ENCODE results near the gene ABHD12. TPM values are rescaled to one million over a fixed set of nuclear protein-coding genes. Genes with fewer than 3 reads are reported as not detected.

ABHD12 gene
- total and polyA plus RNA-seq, 2 donors (not counting 3 experiments of a cell fraction or from before 2014, with no cell fraction given): 19.2 to 36.0 TPM

- Histone ChIP-seq H3K79me2 (ENCODE audit: control insufficient read depth, insufficient read depth, low read length) (no peaks in the 10 kb centered on the region), H3K4me1 (ENCODE audit: control insufficient read depth, extremely low read depth, insufficient read depth, low read length) (no peaks in the 10 kb centered on the region), H3K9me1 (replicated peaks; ENCODE audit: control insufficient read depth, extremely low read depth, insufficient read depth, low read length) (no peaks in the 10 kb centered on the region), H3K27me3 (ENCODE audit: control insufficient read depth in 2 of 2, insufficient read depth in 2 of 2, low read length in 2 of 2) (no peaks in the 10 kb centered on the region), H3K9me3 (replicated peaks; ENCODE audit: control insufficient read depth, insufficient read depth, low read length) (no peaks in the 10 kb centered on the region), H3K9ac (replicated peaks; ENCODE audit: extremely low read depth, insufficient read depth, low read length) (no peak overlapping the region), H2AFZ (ENCODE audit: low read depth, low read length) (no peak overlapping the region), H4K20me1 (replicated peaks; ENCODE audit: control insufficient read depth, extremely low read depth, insufficient read depth, low read length) (no peaks in the 10 kb centered on the region), H3K27ac (ENCODE audit: insufficient read depth, low read depth, low read length) (no peak overlapping the region), H3K4me2 (ENCODE audit: insufficient read depth, low read length) (no peak overlapping the region), H3K4me3 (replicated peaks in 1 of 3; ENCODE audit: insufficient read depth in 1 of 3, low read depth in 1 of 3, low read length in 3 of 3) (no peak overlapping the region), H3K36me3 (ENCODE audit: control insufficient read depth in 2 of 2, extremely low read depth in 1 of 2, insufficient read depth in 2 of 2, low read length in 2 of 2) (peaks cover 3 to 37% of the 10 kb centered on the region in 2 experiments)
- ChIA-PET POLR2A (no interaction called here), CTCF (interaction anchor here (1.2 to 2.3 kb wide), 2 partner anchors 9 to 108 kb away, joined by 3 to 14 read pairs; no protein-coding TSS in a partner anchor)
- no peak for DNase-seq (ENCODE audit: low read depth, low spot score)
- no TSS peak for BruUV-seq (replicated peaks)
- TF ChIP-seq POLR2AphosphoS5 (IDR thresholded peaks at IDR 0.05; ENCODE audit: insufficient read depth, low read depth, low read length): no peak
- TF ChIP-seq, protein P1, sequence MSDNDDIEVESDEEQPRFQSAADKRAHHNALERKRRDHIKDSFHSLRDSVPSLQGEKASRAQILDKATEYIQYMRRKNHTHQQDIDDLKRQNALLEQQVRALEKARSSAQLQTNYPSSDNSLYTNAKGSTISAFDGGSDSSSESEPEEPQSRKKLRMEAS (IDR thresholded peaks at IDR 0.05; ENCODE audit: insufficient read depth, insufficient read length): no peak
- no peak for TF ChIP-seq EZH2 (IDR thresholded peaks at IDR 0.05; ENCODE audit: borderline replicate concordance, low read depth, low read length, severe bottlenecking)
- no peak for TF ChIP-seq POLR2A (IDR thresholded peaks at IDR 0.05; ENCODE audit: low read depth, low read length)
- TF ChIP-seq MYC (IDR thresholded peaks at IDR 0.05; ENCODE audit: low read depth, low read length): no peak
- no peak for TF ChIP-seq GATA2 (IDR thresholded peaks at IDR 0.05; ENCODE audit: insufficient read depth, insufficient read length, low read depth, low read length)
- TF ChIP-seq FOS (IDR thresholded peaks at IDR 0.05; ENCODE audit: borderline replicate concordance, insufficient read depth, low read length): no peak
- TF ChIP-seq CTCF (IDR thresholded peaks at IDR 0.05; ENCODE audit: extremely low read depth in 1 of 2, insufficient read depth in 1 of 2, low read depth in 1 of 2, low read length in 2 of 2): no peak
- no peak for TF ChIP-seq JUN (IDR thresholded peaks at IDR 0.05; ENCODE audit: borderline replicate concordance, insufficient read depth, insufficient read length, low read depth)
- no peak for FAIRE-seq
- intact Hi-C loops (cut with micrococcal nuclease) (no loop called here), dilution Hi-C loops (cut with MboI; ENCODE audit: extremely low pct_ligation_motif_present, low sequenced_read_pairs) (no loop called here)
Observed at GRCh38 chr20:25289886-25290597, 100.6 kb downstream of the ABHD12 start.
